Measurements from ENCODE around the gene HKDC1. TPM values are rescaled to one million over a fixed set of nuclear protein-coding genes. Genes with fewer than 3 reads are reported as not detected.
"Not testable (repeated sequence)": the region's sequence is repeated elsewhere in the genome, so short reads cannot be mapped to it uniquely, and the experiment has no call there.

The HKDC1 gene
- total and polyA plus RNA-seq, 10 donors, result 0.26 to 3.0 (median 0.70) TPM; not detected in 1

- 93 to 98% (median 94%) methylated on average over 11 of the region's 11 CpGs for WGBS, 5 donors
Measured at GRCh38 chr10:69295027-69295636, 75.0 kb downstream of the HKDC1 start.

GRCh38 chr10:69303632-69304051 lies 83.5 kb downstream of the HKDC1 start:
- intact Hi-C loops (cut with DNase I; ENCODE audit: low total_unique reads), result no loop called here
- no peak for DNase-seq

More at GRCh38 chr10:69295027-69295636, 75.0 kb downstream of the HKDC1 start:
- TF ChIP-seq POLR2AphosphoS5 (IDR thresholded peaks at IDR 0.05), result no peak
- no peak for TF ChIP-seq POLR2A (IDR thresholded peaks at IDR 0.05)
- TF ChIP-seq CTCF (IDR thresholded peaks at IDR 0.05 in 8 of 11, conservative IDR thresholded peaks at IDR 0.05 in 3 of 11), result no peak
- H3K4me3 ChIP-seq, result no peak overlapping the region
- H3K27ac ChIP-seq, result no peak overlapping the region
- H3K4me1 ChIP-seq, result no peaks in the 10 kb centered on the region
- no peak for DNase-seq
- no peaks in the 10 kb centered on the region for H3K27me3 ChIP-seq (replicated peaks in 1 of 7)
- no peaks in the 10 kb centered on the region for H3K36me3 ChIP-seq
- H3K9me3 ChIP-seq, result no peaks in the 10 kb centered on the region
- intact Hi-C loops (cut with DNase I; ENCODE audit: low total_unique reads), result no loop called here

GRCh38 chr10:69306421-69306820 lies 86.3 kb downstream of the HKDC1 start:
- Histone ChIP-seq H3K9me3 (peaks cover 0 to 4% (median 0%) of the 10 kb centered on the region in 8 donors), H3K4me3 (no peak overlapping the region), H3K27ac (no peak overlapping the region), H3K27me3 (replicated peaks in 1 of 7) (no peaks in the 10 kb centered on the region), H3K4me1 (no peaks in the 10 kb centered on the region), H3K36me3 (no peaks in the 10 kb centered on the region)
- WGBS, 5 donors, result 88 to 93% (median 91%) methylated on average over 2 of the region's 2 CpGs
- no peak for DNase-seq
- no peak for TF ChIP-seq CTCF (IDR thresholded peaks at IDR 0.05 in 8 of 11, conservative IDR thresholded peaks at IDR 0.05 in 3 of 11)
- no peak for TF ChIP-seq POLR2AphosphoS5 (IDR thresholded peaks at IDR 0.05)
- TF ChIP-seq POLR2A (IDR thresholded peaks at IDR 0.05), result no peak
- intact Hi-C loops (cut with DNase I; ENCODE audit: low total_unique reads), result no loop called here

More at GRCh38 chr10:69303632-69304051, 83.5 kb downstream of the HKDC1 start:
- Histone ChIP-seq H3K36me3 (no peaks in the 10 kb centered on the region), H3K4me3 (no peak overlapping the region), H3K4me1 (no peaks in the 10 kb centered on the region), H3K9me3 (peaks cover 0 to 4% (median 0%) of the 10 kb centered on the region in 8 donors), H3K27ac (no peak overlapping the region), H3K27me3 (replicated peaks in 1 of 7) (no peaks in the 10 kb centered on the region)
- WGBS, 5 donors, result 94 to 100% (median 98%) methylated on average over 3 of the region's 3 CpGs
- no peak for TF ChIP-seq CTCF (IDR thresholded peaks at IDR 0.05 in 8 of 11, conservative IDR thresholded peaks at IDR 0.05 in 3 of 11)
- TF ChIP-seq POLR2A (IDR thresholded peaks at IDR 0.05), result no peak
- no peak for TF ChIP-seq POLR2AphosphoS5 (IDR thresholded peaks at IDR 0.05)

GRCh38 chr10:69307434-69307833 lies 87.3 kb downstream of the HKDC1 start:
- Histone ChIP-seq H3K4me3 (no peak overlapping the region), H3K4me1 (no peaks in the 10 kb centered on the region), H3K27me3 (replicated peaks in 1 of 7) (no peaks in the 10 kb centered on the region), H3K9me3 (no peaks in the 10 kb centered on the region), H3K27ac (no peak overlapping the region), H3K36me3 (no peaks in the 10 kb centered on the region)
- 83 to 93% (median 87%) methylated on average over 4 of the region's 4 CpGs for WGBS, 5 donors
- intact Hi-C loops (cut with DNase I; ENCODE audit: low total_unique reads), result no loop called here
- TF ChIP-seq POLR2A (IDR thresholded peaks at IDR 0.05) (no peak), POLR2AphosphoS5 (IDR thresholded peaks at IDR 0.05) (no peak), CTCF (IDR thresholded peaks at IDR 0.05 in 8 of 11, conservative IDR thresholded peaks at IDR 0.05 in 3 of 11) (no peak)
- DNase-seq, result no peak

- intact Hi-C loops (cut with DNase I; ENCODE audit: low total_unique reads); DNase-seq; H3K4me3 ChIP-seq; H3K36me3 ChIP-seq; H3K4me1 ChIP-seq; H3K9me3 ChIP-seq; H3K27me3 ChIP-seq (replicated peaks in 1 of 7); H3K27ac ChIP-seq: not testable (repeated sequence)
- 88 to 94% (median 92%) methylated on average over 10 of the region's 10 CpGs for WGBS, 5 donors
Measured at GRCh38 chr10:69308304-69308703, 88.2 kb downstream of the HKDC1 start.
